T-helper 1 cell treated with Interleukin-12 subunit alpha and Interleukin-12 subunit beta and Interleukin-4 antibody, amounts not matched to agents 30 ng/mL and 1 ng/mL, for 36 hours (primary cell): ENCODE data around the gene ARHGAP42. TPM values are rescaled to one million over a fixed set of nuclear protein-coding genes. Genes with fewer than 3 reads are reported as not detected.

Experiments
- intact Hi-C: fragments of 100-400 bp; cut with micrococcal nuclease; formaldehyde crosslinking; loops from one replicate; pipeline ENCODE4 v1.15.1; 2024
- total RNA-seq: library from RNA; stranded (reverse); gene quantifications from 2 replicates; pipeline ENCODE4 v1.2.3, GENCODE V29; 2022

ARHGAP42 gene
- total RNA-seq, 1 donor from 2014 or later: 0.25 TPM

GRCh38 chr11:100830978-100831732 is 144.1 kb downstream of the ARHGAP42 start:
- intact Hi-C loops: no loop called here

- intact Hi-C loops: no loop called here
These were observed 144.9 kb downstream of the ARHGAP42 start for GRCh38 chr11:100831929-100832494.

GRCh38 chr11:100832829-100833228 is 145.7 kb downstream of the ARHGAP42 start:
- intact Hi-C loops: no loop called here

GRCh38 chr11:100833276-100833675 is 146.2 kb downstream of the ARHGAP42 start:
- intact Hi-C loops: no loop called here

- intact Hi-C loops: no loop called here
These were observed 148.8 kb downstream of the ARHGAP42 start for GRCh38 chr11:100835854-100836253.

- intact Hi-C loops: no loop called here
These were observed 150.2 kb downstream of the ARHGAP42 start for GRCh38 chr11:100837311-100837710.

GRCh38 chr11:100841711-100842407 is 154.8 kb downstream of the ARHGAP42 start:
- intact Hi-C loops: no loop called here

GRCh38 chr11:100847696-100848216 is 160.7 kb downstream of the ARHGAP42 start:
- intact Hi-C loops: no loop called here

- intact Hi-C loops: no loop called here
These were observed 162.2 kb downstream of the ARHGAP42 start for GRCh38 chr11:100849009-100849900.

GRCh38 chr11:100849901-100850235 is 162.8 kb downstream of the ARHGAP42 start:
- intact Hi-C loops: no loop called here

GRCh38 chr11:100851147-100851546 is 164.1 kb downstream of the ARHGAP42 start:
- intact Hi-C loops: no loop called here

- intact Hi-C loops: no loop called here
These were observed 164.6 kb downstream of the ARHGAP42 start for GRCh38 chr11:100851584-100852152.

GRCh38 chr11:100855466-100856067 is 168.5 kb downstream of the ARHGAP42 start:
- intact Hi-C loops: loop anchor here (1.0 kb wide), 1 partner anchor 279 kb away; no protein-coding TSS in a partner anchor

- intact Hi-C loops: no loop called here
These were observed 170.3 kb downstream of the ARHGAP42 start for GRCh38 chr11:100857236-100858005.

- intact Hi-C loops: no loop called here
These were observed 173.4 kb downstream of the ARHGAP42 start for GRCh38 chr11:100860318-100861155.

- intact Hi-C loops: no loop called here
These were observed 174.1 kb downstream of the ARHGAP42 start for GRCh38 chr11:100861212-100861611.

GRCh38 chr11:100863080-100863581 is 176.0 kb downstream of the ARHGAP42 start:
- intact Hi-C loops: no loop called here

- intact Hi-C loops: no loop called here
These were observed 178.5 kb downstream of the ARHGAP42 start for GRCh38 chr11:100865443-100866065.
